GM21737 (cell line): ENCODE results near the gene DGKB.

ENCODE experiments used
- ATAC-seq: cut with Tn5 transposase; IDR thresholded peaks from one replicate; pipeline ENCODE4 v1.9.1; 2021; ENCODE audit warnings: mild to moderate bottlenecking, moderate library complexity; ENCODE audit not compliant: unreplicated experiment

Gene DGKB

DNA sequence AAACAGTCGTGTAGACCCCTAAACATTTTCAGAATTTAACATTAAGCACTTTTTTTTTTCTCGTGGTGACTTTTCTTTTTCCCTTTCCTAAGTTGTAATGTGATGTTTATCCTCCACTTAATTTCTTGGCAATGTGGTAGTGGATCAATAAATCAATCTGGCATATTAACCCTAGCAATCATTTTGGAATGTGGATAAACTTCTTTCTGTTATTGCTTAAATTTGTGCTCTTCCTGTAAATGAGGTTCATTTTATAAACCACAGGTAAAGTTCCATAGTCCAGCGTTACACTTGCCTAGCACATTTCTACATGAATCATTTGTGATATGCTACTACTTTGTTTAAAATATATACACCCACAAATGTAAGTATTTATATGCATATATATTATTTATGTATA lies 665.7 kb downstream of the DGKB start:
- ATAC-seq: no peak

DNA sequence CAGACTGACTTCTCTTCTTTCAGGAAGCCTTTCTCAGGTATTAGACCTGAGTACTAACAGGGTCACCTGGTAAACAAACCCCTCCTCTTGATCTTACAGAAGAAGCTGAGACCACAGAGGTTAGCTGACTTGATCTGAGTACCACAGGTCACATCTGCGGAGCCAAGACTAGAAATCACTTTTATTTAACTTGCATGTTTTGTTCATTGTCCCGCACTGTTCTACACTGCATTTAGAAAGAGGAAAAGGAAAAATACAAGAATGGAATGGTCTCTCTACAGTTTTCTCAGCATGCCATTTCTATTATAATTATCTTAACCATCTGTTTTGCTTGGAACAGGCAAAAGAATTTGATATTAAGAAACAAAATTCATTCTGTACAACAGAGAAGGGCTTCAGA lies 667.5 kb downstream of the DGKB start:
- ATAC-seq: no peak

DNA sequence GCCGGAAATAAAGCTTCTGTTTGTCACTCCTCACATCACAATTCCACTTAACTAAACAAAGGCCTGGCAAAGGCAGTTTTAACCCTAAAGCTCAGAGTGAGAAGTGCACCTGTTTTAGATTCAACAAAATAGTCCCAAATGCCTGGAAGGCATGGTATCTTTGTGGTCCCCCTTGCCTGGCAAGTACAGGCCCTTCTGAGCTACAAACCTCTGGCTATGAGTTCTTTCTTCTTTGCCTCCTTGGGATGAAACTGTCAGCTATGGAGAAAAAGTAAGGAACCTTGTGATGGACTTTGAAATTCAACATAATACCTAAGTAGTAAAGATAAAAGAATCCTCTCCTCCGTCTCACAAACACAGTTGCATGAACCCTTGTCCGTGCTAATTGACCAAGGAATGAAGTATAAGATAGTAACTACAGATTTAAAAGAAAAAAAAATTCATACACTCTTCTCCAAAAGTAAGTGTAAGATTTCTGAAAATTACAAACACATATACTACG lies 668.6 kb downstream of the DGKB start:
- ATAC-seq: no peak

DNA sequence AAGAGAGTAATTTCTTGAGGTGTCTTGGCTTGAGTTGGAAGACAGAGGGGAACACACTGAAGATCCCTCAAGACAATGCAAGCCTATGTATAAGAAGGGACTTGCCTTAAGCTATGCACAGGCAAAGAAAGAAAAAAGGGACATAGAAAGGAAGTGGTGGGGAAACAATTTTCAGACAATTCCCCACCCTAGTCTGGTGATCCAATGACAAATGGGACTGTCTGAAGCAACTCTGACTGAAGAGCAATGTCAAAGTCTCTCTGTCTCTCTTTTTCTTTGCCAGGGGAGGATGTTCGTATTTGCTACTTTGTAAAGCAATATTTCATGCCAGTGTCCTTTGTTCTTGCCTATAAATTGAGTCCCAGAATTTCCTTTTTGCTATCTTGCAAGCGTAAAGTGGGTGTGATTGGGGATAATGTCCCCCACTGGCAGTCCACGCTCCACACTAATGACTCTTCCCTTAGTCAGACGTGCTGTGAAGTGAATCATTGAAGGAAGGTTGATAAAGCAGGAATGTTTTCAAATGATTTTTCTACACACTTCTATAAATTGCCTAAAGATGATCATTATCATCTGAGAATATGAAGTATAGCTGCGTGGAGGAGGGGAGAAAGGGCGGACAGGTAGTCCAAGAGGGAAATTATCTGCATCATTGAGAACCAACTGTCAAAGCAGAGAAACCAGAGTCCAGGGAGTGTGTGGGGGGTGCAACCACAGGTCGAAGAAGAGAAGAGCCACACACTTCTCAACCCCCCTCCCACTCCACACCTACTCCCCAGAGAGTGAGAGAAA lies 669.3 kb downstream of the DGKB start:
- no peak for ATAC-seq

DNA sequence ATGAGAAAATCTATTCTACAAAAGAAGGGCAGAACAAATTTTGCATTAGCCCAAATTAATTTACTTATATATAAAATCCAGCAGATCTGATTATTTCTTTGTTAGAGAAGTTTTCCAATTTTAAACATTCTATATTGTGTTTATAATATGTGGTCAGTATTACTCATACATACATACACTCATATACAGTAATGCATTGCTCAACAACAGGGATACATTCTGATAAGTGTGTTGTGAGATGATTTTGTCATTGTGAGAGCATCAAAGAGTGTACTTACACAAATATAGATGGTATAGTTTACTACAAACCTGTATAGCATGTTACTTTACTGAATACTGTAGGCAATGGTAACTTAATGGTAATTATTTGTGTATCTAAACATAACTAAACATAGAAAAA lies 673.5 kb downstream of the DGKB start:
- ATAC-seq: no peak

DNA sequence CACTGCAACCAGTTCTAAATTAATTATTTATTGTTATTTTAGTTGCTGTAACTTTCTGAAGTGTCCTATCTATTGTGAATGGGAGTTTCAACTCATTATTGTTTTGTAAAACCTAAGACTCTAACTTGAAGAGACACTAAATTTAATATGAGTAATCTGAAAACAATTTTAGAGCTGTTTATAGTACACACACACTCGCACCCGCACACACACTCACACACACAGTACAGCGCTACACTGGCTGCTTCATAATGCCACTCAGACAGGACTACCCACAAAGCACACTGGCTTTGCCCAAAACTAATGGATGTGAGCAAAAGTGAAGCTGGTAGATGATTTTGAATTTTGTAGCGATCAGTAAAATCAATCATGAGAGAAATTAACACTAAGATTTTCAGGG lies 674.2 kb downstream of the DGKB start:
- ATAC-seq: no peak

DNA sequence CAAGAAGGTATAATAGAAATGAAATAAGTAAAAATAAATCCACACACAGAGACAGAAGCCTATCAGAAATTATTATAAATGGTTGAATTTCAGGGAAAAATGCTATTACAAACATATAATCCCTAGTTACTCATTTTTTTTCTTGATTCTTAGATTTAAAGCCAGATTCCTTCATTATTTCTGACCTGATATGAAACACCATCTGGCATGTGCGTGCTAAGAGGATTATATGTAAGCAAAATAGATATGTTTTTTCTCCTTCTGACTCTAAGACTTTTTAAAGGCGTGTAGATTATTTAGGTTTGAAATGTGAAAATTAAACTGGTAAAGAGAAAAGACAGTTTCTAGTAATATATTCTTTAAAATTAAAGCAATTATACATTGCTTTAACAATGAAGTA lies 676.4 kb downstream of the DGKB start:
- ATAC-seq: no peak

DNA sequence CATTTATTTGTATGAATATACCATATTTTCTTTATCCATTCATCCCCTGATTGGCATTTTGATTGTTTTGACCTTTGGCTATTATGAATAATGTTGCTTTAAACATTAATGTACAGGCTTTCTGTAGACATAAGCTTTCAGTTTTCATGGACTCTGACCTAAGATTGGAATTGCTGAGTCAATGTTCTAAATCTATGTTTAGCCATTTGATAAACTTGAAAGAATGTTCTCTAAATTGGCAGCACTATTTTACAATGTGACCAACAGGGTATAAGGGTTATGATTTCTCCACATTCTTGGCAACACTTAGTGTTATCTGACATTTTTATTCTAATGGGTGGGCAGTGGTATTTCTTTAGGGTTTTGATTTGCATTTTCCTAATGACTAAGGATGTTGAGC lies 683.4 kb downstream of the DGKB start:
- no peak for ATAC-seq

DNA sequence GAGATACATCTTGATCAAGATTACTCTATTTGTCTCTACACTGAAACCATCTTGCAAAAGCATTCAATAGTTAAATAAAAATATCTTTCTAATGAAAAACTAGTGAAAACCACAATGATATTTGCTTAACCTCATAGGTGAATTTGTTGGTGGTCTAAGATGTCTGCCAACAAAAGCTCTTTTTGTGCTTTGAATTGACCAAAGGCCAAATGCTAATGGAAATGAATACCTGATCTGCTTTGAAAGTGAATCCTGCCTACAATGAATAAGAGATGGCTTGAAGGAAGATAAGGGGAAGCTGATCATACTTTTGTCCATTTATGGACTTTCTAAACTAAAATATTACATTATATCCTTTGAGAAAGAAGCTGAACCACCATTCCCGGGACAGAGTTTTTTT lies 684.2 kb downstream of the DGKB start:
- ATAC-seq: no peak

DNA sequence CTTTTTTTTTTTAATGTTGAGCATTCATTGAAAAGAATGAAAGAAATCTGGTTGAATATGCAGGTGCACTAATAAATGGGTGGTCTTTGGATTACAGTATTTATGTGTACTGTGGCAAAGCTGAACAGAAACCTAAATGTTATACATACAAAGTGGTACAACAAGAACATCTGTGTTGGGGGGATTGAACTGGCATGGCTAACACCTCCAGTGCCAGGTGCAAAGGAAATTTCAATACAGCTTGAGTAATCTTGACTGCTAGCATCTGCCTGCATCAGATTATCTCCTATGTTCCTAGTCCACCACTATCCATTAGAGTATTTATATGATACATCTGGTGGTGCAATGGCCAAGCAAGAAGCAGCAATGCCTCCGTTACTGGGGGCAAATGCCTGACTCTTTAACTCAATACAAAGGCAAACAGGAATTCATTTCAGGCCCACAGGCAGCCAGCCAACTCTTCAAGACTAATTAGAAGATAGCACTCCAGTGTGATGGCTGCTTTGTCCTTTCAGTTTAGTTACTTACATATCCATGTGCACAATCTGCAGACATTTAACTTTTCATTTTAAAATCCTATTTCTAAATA lies 692.6 kb downstream of the DGKB start:
- no peak for ATAC-seq

DNA sequence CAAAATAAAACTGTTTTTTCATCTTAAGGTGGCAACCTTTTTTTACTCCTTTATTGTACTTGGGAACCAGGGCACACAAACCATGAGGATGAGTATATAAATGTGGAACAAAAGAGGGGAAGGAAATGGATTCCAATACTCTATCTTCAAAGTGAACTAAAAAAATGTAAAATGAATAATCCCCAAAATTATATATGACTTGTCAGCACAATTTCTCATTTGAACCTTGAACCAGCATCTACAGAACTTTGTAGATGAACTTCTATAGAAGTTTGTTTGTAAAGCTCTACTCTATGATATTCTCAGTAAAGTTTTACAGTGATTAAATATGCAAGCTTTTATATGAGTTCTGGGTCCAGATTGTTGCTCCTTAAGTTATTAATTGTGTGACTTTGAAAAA lies 694.8 kb downstream of the DGKB start:
- no peak for ATAC-seq

DNA sequence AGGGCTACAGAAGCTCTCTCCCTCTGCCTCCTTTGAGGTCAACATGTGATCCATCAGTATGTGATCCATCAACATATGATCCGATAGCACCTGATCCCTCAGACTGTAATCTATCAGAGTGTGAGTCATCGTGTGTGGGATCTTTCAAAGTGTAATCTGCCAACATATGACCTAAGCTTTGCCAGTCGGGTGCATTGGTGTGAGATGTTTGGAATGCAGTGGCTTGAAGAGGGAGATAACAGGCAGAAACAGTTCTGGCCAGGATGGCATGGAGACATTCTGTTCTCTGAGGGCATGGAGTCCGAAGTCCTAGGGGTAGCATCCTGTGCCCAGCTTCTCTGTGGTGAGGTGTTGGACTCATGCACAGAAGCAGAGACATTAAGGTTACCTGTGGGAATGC lies 695.4 kb downstream of the DGKB start:
- no peak for ATAC-seq

DNA sequence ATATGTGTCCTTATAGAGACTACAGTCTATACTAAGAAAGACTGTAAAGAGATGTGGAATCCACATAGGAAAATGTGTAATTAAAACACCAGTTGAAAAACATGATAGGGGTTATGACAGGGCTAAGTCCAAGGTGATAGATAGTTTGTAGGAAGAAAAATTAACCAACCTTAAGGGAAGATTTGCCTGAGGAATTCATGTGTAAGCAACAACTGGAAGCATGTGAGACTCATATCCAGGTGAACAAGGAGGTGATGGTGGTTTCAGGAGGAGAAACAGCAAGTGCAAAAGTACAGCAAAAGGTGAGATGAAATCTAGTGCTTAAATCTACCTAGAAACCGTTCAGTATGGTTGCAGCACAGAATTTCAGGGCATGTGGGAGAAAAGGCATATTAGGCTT lies 696.4 kb downstream of the DGKB start:
- ATAC-seq: no peak

DNA sequence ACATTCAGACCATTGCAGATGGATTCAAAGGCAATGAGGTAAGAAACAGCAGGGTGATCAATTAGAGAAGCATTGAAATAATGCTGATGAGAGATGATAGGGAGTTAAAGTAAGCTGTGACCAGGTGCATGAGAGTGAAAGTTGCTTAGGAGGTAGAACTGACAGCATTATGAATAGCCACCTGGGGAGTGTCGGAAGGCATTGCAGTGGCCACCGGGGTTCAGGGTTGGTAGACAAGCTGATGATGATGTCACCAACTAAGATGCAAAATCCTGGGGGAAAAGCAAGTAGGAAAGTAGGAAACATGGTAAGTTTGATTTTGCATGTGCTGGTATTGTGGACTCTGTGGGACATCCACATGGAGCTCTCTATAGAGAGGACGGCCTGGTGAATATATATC lies 701.2 kb downstream of the DGKB start:
- no peak for ATAC-seq

DNA sequence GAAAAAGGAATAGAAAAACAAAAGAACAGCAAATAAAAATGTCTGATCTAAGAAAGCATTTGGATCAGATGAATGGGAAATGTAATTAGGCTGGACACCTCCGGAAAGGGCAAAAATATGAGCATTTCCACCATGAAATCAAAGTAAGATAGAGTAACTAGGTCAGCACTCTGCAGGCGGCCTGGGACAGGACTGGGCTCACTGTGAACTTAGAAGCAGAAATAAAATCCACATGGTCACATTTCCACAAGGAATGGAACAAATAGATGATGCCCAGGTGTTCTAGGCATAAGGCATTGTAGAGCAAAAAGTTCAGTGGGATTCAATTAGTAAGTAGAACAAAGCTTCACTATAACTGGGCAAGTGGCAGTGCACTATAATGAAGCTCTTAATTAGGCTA lies 703.2 kb downstream of the DGKB start:
- no peak for ATAC-seq

DNA sequence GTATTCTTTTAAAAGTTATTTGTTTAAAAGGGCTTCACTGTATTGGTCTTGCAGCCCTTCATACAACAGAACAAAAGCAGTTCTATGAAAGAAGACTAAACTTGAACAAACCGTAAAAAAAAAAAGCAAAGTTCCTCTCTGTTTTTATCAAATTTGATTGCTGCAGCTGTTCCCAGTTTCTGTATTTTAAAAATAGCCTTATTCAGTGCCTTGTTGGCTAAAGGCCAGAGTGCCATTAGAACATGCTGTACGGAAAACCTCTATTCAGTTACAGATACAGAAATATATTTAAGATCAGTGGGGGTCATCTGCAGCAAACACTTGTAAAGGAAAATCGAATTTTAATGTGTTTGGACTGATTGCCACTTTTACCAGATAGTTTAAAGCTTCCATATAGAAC lies 705.3 kb downstream of the DGKB start:
- ATAC-seq: no peak

DNA sequence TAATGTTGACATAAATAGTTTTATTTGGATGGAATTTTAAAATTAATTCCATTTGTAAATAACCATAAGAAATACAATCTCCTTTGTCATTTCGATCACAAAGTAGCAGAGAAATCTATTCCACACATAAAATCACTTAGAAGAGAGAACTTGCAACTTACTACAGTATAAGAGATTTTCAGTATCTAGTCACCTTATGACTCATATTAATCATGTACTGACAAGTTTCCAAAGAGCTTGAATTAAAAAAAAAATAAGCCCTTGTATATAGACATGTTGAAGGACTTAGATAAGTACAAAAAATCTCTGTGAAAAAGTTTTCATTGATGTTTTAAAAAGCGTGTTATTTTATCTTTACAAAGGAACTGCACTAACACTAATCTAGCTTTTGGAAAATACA lies 706.0 kb downstream of the DGKB start:
- no peak for ATAC-seq

DNA sequence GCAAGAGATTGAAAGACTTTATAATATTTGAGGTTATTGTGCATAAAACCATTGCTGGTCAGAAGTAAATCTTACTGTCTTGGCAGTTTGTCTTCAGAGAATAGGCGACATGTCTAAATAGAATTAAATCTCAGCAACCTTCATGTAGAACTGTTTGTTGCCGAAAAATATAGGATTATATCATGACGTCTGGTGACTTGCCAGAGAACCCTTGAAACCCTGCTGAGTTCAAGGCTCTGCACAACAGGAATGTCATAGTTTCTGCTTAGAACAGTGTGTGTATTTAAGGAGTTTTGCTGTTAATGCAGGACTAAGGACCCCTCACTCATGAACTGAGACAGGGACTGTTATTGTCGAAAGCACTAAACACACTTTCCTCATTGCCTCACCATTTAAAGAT lies 706.7 kb downstream of the DGKB start:
- no peak for ATAC-seq

DNA sequence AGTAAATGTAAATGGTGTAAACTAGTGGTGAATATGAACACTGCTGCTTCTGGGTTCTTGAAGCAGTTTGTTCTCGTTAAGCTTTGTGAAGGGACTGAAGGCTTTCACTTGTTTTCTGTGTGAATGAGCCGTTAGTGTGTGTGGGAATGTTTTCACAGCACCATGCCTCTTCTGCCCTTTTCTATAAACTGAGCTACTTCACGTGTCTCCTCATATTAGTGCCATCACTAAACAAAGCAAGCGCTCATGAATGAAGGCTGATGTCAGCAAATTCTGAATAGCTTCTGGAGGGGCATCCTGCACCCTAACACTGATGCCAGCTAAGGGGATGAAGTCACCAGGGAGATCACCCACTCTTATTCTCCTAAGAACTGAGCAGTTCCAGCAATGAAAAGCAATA lies 707.5 kb downstream of the DGKB start:
- no peak for ATAC-seq

DNA sequence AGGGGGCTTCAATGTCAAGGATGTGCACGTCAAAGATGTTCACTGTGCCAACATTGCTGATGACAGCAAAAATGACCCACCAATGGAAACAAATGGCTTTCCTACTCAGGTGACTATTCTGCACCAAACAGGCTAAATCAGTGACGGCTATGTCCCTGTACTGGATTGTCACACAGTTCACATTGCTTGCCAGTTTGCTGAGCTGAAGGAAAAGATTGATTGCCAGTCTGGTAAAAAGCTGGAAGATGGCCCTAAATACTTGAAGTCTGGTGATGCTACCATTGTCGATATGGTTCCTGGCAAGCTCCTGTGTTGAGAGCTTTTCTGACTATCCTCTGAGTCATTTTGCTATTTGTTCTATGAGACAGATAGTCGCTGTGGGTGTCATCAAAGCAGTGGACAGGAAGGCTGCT lies 710.9 kb downstream of the DGKB start:
- ATAC-seq: no peak

DNA sequence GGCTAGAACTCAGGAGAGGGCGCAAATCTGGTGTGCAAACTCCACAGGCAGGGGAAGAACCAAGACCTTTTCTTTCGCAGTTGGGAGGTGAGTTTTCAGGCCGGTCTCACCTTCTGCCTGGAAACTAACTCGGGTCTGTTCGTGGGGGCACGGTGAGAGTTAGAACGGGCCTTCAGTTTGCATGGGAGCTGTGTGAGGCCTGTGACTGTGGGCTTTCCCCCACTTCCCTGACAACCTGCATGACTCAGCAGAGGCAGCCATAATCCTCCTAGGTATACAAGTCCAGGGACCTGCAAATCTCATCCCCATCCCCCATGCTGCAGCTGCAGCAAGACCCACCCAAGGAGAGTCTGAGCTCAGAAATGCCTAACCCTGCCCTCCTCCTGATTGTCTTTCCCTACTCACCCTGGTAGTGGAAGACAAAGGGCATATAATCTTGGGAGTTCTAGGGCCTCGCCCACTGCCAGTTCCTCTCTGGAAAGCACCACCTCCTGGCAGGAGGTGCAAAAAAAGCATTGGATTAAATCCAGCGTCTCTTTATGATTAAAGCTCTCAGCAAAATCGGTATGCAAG lies 718.2 kb downstream of the DGKB start:
- ATAC-seq: no peak

DNA sequence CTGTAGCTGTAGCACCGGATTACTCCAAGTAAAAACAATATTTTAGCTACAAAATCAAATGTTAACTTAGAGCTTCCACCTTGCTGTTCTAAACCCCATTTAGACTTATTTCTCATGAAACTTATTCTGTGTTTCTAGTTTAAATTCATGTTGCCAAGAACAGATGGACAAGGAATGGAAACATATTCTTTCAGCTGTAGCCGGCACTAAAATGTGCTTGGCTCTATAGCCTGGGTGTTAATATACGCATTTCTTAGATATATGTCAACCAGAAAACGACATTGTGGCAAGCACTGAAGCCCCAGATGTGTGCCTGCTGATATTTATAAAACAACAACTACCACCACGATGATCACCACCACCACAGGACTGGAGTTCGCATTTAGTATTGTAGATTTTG lies 722.8 kb downstream of the DGKB start:
- no peak for ATAC-seq
